HG03571 (cell line): ENCODE measurements around the gene GREB1L.
"Not testable (repeated sequence)": the region's sequence is repeated elsewhere in the genome, so short reads cannot be mapped to it uniquely, and the experiment has no call there.

Source experiments
- ATAC-seq: cut with Tn5 transposase; IDR thresholded peaks from one replicate; pipeline ENCODE4 v1.9.1; 2021; ENCODE audit not compliant: unreplicated experiment

The GREB1L gene

DNA sequence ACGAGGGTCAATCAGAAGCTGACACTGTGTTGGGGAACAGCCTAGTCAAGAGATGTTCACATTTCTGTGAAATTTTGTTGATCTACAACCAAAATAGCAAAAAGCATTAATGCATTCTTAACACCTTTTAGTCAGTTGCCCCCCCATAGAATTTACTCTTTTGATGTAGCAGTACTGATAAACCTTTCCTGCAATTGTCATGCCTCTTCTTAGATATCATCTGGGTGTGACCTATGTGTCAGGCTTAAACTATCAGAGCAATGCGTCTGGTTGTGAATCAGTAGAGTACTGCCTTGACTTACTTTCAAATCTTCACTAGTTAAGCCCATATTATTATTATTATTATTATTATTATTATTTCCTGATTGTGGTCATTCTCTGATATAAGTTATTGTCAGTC, 61.9 kb downstream of the GREB1L start:
- no peak for ATAC-seq

- ATAC-seq: no peak
Observed at GRCh38 chr18:21305621-21306020, 63.6 kb downstream of the GREB1L start.

DNA sequence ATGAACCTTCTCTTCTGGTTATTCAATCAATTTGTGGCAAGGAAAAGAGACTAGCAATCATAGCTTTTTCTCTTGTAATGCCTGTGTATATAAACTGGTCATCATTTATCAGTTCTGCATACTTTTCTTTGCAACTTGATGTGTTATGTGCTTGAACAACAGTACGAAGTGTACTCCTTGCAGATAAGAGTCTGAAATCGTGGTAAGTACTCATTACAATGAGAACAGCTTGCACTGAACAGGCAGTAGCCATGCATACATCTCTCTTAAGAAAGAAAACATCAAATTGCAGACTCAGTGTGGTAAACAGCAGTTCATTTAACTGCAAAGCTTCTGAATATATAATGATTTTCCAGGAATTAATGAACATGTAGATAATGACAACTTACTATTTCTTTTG, 64.3 kb downstream of the GREB1L start:
- ATAC-seq: no peak

GRCh38 chr18:21307578-21307977, 65.5 kb downstream of the GREB1L start:
- no peak for ATAC-seq

- ATAC-seq: no peak
Observed at GRCh38 chr18:21309248-21309647, 67.2 kb downstream of the GREB1L start.

DNA sequence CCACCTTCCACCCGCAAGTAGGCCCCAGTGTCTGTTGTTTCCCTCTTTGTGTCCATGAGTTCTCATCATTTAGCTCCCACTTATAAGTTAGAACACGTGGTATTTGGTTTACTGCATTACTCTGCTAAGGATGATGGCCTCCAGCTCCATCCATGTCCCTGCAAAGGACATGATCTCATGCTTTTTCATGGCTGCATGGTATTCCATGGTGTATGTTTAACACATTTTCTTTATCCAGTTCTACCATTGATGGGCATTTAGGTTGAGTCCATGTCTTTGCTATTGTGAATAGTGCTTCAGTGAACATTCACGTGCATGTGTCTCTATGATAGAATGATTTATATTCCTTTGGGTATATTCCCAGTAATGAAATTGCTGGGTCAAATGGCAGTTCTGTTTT, 69.9 kb downstream of the GREB1L start:
- not testable (repeated sequence) for ATAC-seq

DNA sequence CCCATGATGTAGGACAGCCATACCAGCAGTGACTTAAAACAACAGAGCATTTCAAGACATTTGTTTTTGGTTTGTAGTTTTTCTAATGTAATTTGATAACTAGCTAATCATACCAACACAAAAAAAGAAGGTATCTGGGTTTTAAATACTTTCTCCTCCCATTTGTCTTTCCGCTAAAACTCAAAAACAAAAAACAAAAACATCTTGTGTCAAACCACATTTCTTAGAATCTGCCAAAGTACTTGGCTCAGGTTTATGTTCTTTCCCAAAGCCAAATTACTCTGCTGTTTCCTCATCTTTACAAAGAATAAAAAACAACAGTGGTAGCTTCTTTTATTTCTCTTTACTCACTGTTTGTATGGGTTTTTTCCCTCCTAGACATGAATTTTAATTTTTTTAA, 71.5 kb downstream of the GREB1L start:
- no peak for ATAC-seq

GRCh38 chr18:21314724-21315123, 72.7 kb downstream of the GREB1L start:
- no peak for ATAC-seq

DNA sequence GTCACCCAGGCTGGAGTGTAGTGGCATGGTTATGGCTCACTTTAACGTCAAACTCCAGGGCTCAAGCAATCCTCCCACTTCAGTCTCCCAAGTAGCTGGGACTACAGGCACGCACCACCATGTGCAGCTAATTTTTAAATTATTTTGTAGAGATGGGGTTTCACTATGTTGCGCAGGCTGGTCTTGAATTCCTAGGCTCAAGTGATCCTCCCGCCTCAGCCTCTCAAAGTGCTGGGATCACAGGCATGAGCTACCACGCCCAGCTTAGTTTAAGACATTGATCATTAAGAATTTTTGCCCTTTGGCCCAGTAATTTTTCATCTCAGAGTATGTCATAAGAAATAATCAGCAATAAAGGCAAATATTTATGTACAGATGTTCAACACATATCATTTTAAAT, 73.1 kb downstream of the GREB1L start:
- ATAC-seq: not testable (repeated sequence)

DNA sequence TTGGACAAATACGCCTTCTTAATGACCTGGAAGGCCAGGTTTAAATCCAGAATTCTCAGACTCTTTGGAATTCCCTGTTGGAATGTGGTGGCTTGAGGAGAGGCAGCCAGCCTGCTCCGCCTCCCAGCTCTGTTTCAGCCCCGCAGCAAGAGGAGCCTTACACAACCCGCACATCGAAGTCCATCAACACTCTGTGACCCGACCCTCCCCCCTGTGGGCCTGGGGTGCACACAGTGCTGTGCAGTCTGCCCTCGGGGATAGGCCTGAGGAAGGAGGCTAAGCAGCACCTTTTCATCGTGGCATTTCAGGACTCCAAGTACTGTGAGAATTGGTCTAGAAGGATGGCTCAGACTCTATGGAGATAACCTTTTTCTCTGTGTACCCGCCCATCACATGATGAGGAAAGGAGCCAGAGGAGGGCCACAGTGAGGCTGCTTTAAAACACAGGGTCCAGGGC, 73.7 kb downstream of the GREB1L start:
- ATAC-seq: no peak

- no peak for ATAC-seq
Observed at GRCh38 chr18:21316296-21316695, 74.3 kb downstream of the GREB1L start.

- no peak for ATAC-seq
Observed at GRCh38 chr18:21321711-21322110, 79.7 kb downstream of the GREB1L start.

- no peak for ATAC-seq
Observed at GRCh38 chr18:21327101-21327500, 85.1 kb downstream of the GREB1L start.

GRCh38 chr18:21330122-21330701, 88.2 kb downstream of the GREB1L start:
- no peak for ATAC-seq

DNA sequence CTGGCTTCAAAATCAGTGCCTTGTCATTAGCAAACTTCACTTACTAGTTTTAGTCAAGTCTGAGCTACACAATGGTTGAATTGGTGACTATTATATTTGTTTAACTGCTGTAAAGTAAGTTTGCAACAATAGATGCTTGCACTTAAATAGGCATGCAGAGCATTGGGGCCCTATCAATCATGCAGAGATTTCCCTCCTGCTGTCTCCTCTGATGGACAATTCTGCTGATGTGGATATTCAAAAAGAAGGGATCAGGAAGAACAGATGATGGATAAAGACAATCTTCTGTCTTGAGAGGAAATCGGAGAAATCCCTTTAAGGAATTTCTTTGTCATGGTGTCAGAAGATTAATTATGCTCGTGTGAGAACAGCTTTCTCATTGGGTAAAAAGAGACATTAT, 89.0 kb downstream of the GREB1L start:
- ATAC-seq: no peak

GRCh38 chr18:21335927-21336488, 94.0 kb downstream of the GREB1L start:
- ATAC-seq: no peak

DNA sequence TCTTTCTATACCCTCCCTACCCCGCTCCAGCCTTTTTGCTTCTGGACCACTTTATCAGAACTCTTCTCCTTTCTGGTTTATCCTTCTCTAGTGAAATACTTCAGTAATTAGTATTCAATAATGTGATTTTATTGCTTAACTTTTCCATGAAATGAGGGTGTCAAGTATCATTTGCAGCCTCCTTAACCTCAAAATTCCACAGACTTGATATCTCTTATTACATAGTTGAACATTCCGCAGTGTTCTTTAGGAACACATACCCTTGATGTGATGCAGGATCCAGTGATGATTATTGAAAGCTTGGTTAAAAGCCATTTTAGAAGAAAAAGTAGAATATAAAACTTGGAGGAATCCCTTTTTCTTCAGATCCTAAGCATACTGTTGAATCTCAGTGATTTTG, 94.8 kb downstream of the GREB1L start:
- no peak for ATAC-seq

DNA sequence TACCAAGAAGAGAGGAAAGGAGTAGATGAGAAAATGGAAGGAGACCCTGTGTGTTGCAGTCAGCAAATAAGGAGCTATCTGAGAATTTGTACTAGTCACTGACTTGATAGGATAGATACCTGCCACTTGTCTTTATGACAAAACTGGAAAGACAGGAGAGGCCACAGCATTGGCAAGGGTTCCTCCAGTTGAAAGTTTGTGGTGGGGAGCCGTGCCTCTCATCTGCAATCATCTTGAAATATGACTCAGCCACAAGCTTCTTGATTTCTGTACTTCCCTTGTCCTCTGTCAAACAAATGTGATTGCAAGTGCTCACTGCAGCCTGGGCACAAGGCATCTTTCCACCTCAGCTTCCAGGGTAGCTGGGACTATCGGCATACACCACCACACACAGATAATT, 99.1 kb downstream of the GREB1L start:
- no peak for ATAC-seq

DNA sequence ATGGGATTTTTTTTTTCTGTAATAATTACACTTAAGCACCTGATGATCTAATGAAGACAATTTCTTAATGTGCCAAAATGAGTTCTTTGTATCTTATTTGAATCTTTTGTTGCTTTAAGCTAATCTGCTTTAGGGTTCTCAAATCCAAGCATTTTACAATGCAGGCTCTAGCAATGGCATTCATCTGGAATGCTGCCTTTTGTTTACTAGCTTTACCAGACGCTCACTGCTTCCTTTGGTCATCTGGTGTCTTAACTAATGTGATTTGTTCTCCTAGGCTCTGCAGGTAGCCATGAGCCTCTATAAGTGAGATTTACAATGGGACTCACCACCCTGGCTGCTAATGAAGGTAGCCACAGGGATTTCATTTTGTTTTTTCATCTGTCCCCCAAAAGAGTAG, 100.3 kb downstream of the GREB1L start:
- no peak for ATAC-seq

- no peak for ATAC-seq
Observed at GRCh38 chr18:21344860-21345259, 102.8 kb downstream of the GREB1L start.

GRCh38 chr18:21345840-21346239, 103.8 kb downstream of the GREB1L start:
- no peak for ATAC-seq

DNA sequence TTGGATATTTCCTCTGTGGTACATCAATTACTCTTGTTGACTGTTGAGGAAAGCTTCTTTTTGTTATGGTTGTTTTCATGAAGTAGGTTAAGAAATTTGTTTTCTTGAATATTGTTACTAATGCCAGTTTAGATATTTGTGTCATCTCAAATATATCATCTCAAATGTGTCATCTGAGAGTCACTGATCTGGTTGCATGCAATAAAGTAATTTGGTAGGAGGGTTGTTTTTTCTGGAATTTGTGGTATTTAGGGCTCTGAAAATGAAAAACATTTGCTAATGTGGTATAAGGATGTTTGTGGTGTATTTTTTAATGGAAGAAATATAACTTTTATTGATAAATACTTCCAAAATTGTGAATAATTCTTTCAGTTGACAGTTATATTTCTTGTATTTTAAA, 117.7 kb downstream of the GREB1L start:
- no peak for ATAC-seq

- no peak for ATAC-seq
Observed at GRCh38 chr18:21361307-21361880, 119.4 kb downstream of the GREB1L start.
